ENCODE measurements around the gene ROBO1. TPM values are rescaled to one million over a fixed set of nuclear protein-coding genes. Genes with fewer than 3 reads are reported as not detected.
"Not testable (repeated sequence)": the region's sequence is repeated elsewhere in the genome, so short reads cannot be mapped to it uniquely, and the experiment has no call there.

ROBO1 gene
- total RNA-seq, 1 donor from 2014 or later: 39.3 TPM

DNA sequence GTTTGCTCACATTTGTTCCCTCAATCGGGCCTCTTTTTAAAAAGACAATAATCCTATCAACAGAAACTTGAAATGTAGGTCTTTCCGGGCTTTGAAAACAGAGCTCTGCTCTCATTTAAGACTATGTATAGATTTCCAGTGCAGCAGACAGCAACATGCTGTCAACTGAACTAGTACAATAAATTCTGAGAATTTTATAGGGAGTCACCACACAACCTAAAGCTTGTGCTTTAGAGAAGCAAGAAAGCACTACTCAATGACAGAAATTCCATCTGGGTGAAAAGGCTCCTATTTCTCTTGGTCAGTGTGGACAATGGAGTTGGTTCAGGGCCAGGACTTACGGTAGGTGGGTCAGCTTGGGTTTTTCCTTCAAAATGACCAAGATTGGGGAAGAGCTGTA is 583.5 kb downstream of the ROBO1 start:
- DNase-seq (ENCODE audit: extremely low read depth, low read depth, low spot score): no peak

GRCh38 chr3:79183496-79183895 is 584.3 kb downstream of the ROBO1 start:
- DNase-seq (ENCODE audit: extremely low read depth, low read depth, low spot score): no peak

DNA sequence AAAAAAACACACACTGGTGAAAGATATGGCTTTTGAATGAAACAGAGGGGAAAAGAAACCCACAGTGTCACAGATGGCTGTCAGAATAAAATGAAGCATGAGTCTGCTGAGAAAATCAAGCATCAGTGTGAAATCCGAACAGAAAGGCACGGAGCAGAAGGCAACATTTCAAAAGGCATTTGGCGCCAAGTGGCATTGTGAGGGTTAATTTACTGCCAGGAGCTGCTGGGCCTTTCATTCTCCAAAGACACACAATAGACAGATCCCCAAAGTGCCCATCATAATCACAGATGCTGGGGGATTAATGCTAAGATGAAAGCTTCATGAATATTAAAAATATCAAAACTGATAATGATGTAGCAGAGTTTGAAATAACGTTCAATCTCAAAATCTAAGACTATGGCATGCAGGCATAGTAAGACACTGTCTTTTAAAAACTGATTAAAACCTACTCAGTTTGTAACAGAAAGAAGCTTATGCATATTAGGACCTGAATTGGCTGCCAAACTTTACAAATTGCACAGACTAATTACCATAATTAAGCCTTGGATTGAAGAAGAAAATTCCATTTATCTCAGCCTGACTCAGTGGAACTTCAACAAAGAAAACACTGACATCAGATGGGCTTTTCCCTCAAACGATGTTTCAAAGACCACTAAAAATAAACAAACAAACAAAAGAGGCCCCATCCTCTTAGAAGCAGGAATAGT is 589.2 kb downstream of the ROBO1 start:
- no peak for DNase-seq (ENCODE audit: extremely low read depth, low read depth, low spot score)

DNA sequence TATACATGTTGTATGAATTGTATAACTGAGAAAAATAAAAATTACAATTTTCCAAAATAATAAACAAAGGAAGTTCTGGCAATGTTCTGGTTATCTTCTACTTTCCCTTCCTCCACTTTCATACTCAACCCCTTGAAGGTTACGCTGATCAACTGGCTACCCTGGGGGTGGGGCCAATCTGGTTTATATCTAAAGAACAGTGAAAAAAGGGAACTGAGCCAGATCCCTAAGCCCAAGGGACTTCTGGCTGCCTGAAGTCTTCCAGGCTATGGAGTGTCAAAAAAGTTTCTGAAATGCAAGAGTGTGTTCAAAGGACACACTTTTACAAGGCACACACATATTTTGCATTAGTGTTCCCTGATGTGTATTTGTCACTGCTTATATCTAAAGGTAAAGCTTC is 591.9 kb downstream of the ROBO1 start:
- no peak for DNase-seq (ENCODE audit: extremely low read depth, low read depth, low spot score)

GRCh38 chr3:79173259-79173658 is 594.5 kb downstream of the ROBO1 start:
- not testable (repeated sequence) for DNase-seq (ENCODE audit: extremely low read depth, low read depth, low spot score)

DNA sequence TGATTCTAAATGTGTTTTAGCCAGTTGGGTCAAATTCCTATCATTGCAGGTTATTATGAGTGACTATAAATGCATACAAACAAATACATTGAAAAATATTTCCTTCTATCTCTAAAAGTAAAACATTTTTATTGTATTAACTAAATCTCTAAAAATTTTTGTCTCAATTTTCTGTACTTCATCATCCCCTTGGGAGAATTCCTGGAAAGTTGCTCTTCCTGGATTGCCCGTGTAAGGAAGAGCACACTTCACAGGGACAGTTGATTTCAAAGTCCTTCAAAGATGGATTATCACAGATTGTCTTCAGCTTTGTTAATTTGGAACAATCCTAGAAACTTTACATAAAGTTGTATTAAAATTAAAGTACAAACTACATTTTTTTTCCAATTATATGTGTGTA is 595.6 kb downstream of the ROBO1 start:
- DNase-seq (ENCODE audit: extremely low read depth, low read depth, low spot score): no peak

DNA sequence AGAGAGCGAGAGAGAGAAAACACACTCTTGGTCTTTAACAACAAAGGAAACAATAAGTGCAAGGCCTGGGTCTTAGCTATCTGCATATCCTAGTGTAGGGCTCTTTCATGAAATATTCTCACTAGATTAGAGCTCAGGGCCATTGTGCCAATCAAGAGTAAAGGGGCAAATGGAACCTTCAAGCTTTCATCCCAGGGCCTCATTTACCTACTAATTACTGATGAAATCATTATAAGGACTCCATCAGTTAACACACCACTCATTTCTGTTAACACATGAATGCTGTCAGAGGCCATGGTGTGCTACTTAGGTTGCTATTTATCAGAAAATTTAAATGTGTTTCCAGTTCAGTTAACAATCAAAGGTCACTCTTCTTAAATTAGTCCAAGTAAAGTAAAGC is 597.8 kb downstream of the ROBO1 start:
- DNase-seq (ENCODE audit: extremely low read depth, low read depth, low spot score): no peak

DNA sequence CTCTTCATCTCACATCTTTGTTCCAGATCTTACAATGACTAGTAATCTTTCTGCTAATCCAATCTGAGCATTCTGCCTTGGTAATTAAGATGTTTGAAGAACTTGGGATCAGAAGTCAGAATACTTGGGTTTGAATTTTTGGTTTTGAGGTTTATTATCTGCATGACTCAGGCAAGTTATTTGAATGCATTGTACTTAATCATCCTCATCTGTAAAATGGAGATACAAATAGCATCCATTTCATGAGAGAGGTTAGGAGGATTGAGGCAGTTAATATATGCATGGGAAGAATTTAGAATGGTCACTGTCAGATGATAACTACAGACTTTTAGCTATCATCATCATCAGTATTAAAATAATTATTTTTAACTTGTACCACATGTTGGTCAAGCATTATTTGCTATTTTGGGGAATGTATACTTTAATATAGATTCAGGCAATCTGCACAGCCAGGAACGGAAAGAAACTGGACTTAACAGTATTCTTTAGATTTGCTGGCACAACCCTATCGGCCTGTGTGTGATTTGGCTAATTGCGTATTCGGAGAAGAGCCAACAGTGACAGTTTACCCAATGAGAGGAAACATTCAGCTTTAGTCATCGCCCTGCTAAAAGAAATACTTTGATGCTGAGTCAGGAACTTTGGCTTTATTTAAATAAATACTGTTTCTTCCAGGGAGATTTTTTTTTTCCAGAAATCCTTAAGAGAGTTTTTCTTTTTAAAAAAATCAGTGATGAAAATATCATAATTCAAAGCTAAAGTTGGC is 600.0 kb downstream of the ROBO1 start:
- DNase-seq (ENCODE audit: extremely low read depth, low read depth, low spot score): no peak

DNA sequence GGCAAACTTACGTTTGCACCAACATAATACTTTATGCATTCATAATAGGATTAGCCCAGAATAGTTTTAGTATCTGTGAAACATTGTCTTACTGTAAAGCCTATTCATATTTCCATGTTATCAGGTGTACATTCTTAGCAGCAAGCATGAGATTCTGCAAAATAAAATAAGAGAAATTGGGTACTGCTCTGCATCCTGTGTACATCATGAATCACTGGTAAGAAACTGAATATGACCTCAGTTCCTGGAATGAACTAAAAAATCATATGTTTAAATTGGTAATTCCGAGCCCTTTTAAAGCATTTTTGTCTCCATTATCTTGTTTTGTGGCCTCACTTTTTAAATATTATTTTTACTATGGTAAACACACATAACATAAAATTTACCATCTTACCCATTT is 605.1 kb downstream of the ROBO1 start:
- DNase-seq (ENCODE audit: extremely low read depth, low read depth, low spot score): no peak

GRCh38 chr3:79161941-79162340 is 605.9 kb downstream of the ROBO1 start:
- no peak for DNase-seq (ENCODE audit: extremely low read depth, low read depth, low spot score)

- DNase-seq (ENCODE audit: extremely low read depth, low read depth, low spot score): no peak
Observed at GRCh38 chr3:79160421-79160820, 607.4 kb downstream of the ROBO1 start.

GRCh38 chr3:79159736-79160135 is 608.1 kb downstream of the ROBO1 start:
- no peak for DNase-seq (ENCODE audit: extremely low read depth, low read depth, low spot score)

DNA sequence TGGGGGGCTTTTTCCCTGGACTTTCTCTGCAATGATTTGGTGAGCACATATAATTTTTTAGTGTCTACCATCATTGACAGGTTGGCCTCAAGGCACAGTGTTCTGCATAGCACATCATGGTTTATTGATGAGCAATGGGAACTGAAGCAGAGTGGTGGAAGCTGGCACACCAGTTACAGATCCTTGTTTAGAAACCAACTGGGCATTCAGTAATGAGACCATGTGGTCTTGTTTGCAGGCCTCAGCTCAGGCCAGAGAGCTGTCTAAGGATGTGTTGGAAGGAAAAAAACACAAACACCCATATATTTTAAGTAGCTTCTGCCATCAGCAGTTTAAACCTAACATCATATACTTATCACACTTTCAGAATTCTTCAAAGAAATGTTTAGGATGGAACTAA is 610.6 kb downstream of the ROBO1 start:
- no peak for DNase-seq (ENCODE audit: extremely low read depth, low read depth, low spot score)

DNA sequence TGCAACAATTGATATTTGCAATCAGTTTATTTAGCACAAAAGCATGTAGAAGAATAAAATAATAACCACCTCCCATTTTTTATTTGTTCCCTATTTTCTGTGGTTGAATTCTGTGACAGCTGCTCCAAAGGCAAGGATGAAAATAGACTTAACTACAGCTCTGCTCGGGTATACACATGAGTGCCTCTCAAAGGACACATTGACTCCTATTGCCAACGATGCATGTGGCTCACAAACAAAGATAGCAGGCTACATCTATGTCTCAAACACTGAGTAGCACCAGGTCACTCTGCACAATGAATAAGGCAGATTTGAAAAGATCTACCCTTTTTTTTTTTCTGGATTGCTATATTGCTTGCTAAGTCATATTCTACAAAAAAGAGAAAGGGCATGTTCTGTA is 612.9 kb downstream of the ROBO1 start:
- no peak for DNase-seq (ENCODE audit: extremely low read depth, low read depth, low spot score)

DNA sequence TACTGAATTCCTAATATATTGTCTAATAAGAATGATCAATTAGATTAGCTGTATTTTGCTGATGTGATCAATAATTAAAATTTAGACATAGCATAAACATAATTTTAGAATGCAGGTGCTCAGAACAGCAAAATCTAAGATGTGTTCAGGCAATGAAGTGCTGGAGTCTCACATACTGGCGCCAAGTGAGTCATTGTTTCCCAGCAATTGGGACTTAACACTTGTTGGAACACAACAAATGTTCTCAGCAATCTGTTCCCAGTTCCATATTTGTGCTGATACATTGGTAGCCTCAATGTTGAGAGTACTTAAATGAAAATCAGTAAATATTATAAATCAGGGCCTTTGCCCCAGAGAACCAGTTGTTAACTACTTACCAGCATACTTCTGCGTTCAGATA is 619.0 kb downstream of the ROBO1 start:
- DNase-seq (ENCODE audit: extremely low read depth, low read depth, low spot score): no peak

DNA sequence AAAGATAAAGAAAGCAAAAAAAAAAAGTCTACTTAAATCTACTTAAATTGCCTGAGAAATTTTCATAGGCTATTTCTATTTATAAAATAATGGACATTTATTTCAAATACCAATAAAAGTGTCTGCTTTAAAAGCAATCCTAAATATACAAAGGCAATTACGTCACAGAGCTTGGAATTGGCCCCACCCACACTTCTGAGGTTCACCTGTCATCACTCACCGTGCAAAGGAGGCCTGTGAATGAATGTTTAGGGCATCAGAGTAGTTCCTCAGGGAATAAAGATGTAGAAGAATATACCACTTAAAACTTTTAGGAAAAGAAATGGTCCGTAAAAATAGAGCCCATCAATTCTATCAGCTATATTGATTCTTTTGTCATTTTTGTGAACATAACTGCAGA is 621.8 kb downstream of the ROBO1 start:
- no peak for DNase-seq (ENCODE audit: extremely low read depth, low read depth, low spot score)

DNA sequence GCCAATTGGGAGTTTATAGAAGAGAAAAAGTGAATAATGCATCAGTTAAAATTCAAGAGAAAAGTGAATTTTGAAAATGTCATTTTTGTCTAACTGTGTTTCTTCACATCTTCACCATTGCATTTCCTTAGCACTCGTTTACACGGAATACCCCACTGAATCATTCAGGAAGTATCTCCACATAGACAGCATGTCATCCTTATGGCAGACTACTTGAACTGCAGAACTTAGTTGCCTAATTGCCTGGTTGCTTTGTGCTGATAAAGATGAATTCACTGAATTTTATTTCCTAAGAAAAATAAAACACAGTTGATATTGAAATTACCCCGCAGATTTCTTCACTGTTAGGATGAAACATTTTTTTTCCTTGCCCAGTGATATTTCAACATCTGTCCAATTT is 627.1 kb downstream of the ROBO1 start:
- no peak for DNase-seq (ENCODE audit: extremely low read depth, low read depth, low spot score)

DNA sequence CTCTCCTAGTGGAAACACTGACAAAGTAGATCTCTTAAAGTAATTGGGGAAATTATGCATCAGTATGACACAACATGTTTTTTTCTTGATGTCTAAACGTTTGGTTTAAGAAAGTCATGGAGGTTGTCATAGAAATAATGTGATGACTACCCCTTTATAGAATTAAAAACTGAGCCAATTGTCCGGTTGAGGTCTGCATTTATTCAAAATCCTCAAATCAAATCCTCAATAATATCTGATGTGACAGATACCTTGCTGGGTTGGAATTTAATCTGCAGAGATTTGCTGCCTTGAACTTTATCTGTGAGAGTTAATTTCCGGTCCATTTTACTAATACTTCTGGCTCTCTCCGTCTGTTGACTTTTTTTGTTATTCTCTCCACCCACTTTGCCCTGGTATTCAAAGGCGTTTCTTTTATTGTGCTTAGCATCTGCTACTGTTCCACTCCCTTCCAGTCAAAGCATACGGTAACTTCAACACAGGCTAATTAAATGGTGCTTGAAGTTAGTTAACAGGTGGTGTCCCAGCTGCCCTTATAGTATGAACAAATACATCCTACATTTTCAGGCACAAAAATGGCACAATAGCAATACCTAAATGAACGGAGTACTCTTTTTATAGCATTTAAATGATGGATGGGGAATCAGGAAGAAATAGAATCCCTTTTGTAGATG is 628.3 kb downstream of the ROBO1 start:
- DNase-seq (ENCODE audit: extremely low read depth, low read depth, low spot score): no peak

DNA sequence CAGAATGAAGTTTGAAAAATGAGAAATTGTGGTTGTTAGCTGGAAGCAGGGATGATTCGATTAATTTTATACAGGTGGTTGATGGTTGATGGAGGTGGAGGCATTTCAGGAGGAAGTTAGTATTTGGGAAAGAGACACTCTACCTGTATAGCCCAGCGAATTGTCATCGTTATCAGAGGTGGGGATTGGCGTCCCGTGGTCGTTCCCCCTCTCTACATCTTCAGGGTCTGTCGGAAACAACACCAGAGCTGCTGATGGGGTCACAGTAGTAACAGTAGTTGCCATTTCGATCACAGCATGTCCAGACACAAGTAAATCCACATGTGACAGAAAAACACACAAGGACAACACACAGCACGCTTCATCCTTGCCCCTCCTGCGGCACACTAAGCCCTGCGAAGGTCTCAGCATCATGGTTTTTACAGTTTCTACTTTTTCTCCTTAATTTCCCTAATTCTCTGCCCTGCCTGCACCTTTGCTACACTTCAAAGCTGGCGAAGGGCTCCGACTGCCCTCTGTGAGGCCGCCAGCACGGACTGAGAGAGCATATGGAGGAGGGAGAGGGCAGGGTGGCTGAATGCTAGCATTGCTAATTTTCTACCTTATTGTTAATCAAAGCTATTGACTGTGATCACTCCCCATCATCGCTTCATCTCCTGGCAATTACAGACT is 642.3 kb downstream of the ROBO1 start:
- no peak for DNase-seq (ENCODE audit: extremely low read depth, low read depth, low spot score)

- DNase-seq (ENCODE audit: extremely low read depth, low read depth, low spot score): no peak
Observed at GRCh38 chr3:79115458-79115857, 652.3 kb downstream of the ROBO1 start.

GRCh38 chr3:79113876-79114275 is 653.9 kb downstream of the ROBO1 start:
- DNase-seq (ENCODE audit: extremely low read depth, low read depth, low spot score): no peak

All from glomerular endothelial cell (primary cell).